ENCODE measurements around the gene TEDC2.
A peak's percentile ranks its signal among the peaks of the same experiment; 100 is the strongest.
"Not testable (repeated sequence)": the region's sequence is repeated elsewhere in the genome, so short reads cannot be mapped to it uniquely, and the experiment has no call there.

Gene TEDC2

DNA sequence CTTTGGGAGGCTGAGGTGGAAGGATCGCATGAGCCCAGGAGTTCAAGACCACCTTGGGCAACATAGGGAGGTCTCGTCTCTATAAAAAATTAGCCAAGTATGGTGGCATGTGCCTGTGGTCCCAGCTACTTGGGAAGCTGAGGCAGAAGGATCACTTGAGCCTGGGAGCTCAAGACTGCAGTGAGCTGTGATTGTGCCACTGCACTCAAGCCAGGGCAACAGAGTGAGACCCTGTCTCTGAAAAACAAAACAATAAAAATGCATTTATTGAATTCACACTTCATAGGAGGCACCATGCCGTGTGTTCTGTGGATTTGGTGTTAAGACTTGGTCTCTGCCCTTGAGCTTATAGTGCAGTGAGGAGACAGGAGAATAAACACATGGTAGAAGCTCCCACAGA lies 17.4 kb downstream of the TEDC2 start:
- no peak for DNase-seq (ENCODE audit: low read depth)

DNA sequence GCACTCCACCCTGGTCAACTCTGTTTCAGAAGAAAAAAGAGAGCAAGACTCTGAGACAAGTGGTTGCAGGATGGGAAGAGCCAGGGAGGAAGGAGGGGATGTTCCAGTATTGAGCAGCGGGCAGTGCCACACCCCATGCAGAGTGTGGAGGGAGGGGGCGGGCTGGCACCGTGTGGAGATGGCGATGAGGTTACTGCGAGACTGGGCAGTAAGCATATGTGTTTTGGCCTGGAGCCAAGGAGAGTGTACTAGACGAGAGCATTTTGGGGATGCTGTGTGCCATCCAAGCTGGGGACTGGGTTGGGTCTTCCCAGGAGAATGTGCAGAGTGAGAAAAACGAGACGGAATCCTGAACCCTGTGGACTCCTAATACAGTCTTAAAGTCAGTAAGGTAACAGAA lies 18.4 kb downstream of the TEDC2 start:
- no peak for DNase-seq (ENCODE audit: low read depth)

DNA sequence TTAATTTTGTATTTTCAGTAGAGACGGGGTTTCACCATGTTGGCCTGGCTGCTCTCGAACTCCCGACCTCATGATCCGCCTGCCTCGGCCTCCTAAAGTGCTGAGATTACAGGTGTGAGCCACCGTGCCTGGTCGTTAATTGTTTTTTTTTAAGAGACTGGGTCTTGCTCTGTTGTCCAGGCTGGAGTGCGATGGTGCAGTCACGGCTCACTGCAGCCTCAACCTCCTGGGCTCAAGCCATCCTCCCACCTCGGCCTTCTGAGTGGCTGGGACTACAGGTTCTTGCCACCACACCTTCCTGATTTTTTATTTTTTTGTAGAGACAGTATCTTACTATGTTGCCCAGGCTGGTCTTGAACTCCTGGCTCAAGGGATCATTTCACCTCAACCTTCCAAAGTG lies 20.1 kb downstream of the TEDC2 start:
- not testable (repeated sequence) for DNase-seq (ENCODE audit: low read depth)

DNA sequence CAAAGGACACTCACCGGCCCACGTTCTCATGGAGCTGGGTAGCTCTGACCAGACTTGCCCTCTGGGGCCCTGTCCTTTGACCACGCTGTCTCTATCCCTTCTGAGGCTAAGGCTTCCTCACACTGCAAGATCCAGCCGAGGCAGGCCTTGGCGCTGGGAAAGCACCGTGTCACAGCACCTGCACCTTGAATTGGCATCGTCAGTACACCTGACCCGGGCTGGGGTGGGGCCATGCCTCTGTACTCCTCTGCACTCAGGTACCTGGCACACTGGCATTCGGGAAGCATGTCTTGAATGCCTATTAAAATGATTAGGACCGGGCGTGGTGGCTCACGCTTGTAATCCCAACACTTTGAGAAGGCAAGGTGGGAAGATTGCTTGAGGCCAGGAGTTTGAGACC lies 21.0 kb downstream of the TEDC2 start:
- no peak for DNase-seq (ENCODE audit: low read depth)

DNA sequence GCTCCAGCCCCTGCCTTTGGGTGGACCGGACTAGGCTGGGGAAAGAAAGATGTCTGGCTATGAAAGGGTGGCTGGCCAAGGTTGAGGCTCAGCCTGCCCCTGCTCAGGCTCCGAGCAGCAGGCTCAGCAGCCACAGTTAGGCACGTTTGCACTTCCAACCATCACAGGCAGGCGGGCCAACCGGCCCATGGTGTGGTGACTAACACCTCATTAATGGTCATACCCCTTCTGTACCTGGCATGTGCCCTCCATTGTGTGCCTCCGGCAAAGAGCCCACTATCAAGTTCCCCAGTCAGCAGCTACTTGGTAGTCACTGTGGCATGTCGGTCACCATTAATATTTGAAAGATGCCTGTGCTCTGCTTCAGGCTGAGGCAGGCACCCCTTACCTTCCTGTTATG lies 21.8 kb downstream of the TEDC2 start:
- no peak for DNase-seq (ENCODE audit: low read depth)

DNA sequence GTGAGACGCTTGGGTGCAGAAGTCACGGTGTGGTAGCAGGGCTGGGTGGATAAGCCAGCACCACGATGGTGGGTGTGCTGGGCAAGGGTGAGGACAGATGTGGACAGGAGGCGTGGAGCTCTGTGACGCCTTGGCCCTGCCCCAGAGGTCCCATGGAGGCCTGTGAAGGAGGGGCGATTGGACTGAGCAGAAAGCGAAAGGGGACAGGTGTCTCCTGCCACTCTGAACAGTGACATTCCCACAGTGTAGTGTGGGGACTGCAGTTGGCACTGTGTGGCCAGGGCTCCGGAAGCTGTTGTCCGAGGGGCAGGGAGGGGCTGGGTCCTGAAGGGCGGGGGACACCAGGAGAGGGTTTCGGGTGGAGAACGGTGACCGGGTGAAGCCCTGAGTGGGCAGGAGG lies 22.3 kb downstream of the TEDC2 start:
- no peak for DNase-seq (ENCODE audit: low read depth)

DNA sequence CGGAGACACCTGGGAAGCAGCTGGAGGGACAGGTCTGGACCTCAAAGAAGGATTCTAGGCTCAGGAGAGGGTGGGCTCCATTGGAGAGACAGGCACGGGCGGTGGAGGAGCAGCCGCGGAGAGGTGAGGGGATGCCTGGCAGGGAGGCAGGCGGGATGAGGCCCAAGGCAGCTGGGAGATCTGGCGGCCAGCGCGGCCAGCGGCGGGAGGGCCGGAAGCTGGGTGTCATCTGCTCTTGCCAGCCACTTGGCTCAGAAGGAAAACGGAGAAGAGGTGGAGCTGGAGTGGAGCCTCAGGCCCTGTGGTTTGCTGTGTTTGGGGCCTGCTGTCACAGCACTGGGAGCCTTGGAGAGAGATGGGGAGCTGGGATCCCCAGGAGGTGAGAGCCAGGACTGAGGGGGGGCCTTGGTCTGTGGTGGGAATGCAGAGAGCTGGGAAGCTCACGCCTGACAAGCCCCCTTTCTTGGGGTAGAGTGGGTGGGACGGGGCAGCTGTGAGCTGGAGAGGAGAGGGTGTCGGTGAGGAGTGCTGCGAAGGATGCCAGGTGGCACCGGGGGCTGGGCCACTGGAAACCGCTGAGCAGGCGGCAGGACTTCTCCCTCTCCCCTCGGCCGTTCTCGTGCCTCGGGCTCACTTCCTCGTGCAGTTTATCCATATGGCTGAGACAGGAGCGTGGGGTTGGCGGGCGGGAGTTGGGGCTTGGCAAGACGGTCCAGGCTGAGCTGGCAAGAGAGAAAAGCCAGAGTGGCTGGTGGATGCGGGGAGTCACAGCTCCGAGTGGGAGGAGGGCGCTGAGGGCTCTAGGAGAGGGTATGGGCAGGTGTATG lies 23.0 kb downstream of the TEDC2 start:
- DNase-seq (ENCODE audit: low read depth) = no peak

DNA sequence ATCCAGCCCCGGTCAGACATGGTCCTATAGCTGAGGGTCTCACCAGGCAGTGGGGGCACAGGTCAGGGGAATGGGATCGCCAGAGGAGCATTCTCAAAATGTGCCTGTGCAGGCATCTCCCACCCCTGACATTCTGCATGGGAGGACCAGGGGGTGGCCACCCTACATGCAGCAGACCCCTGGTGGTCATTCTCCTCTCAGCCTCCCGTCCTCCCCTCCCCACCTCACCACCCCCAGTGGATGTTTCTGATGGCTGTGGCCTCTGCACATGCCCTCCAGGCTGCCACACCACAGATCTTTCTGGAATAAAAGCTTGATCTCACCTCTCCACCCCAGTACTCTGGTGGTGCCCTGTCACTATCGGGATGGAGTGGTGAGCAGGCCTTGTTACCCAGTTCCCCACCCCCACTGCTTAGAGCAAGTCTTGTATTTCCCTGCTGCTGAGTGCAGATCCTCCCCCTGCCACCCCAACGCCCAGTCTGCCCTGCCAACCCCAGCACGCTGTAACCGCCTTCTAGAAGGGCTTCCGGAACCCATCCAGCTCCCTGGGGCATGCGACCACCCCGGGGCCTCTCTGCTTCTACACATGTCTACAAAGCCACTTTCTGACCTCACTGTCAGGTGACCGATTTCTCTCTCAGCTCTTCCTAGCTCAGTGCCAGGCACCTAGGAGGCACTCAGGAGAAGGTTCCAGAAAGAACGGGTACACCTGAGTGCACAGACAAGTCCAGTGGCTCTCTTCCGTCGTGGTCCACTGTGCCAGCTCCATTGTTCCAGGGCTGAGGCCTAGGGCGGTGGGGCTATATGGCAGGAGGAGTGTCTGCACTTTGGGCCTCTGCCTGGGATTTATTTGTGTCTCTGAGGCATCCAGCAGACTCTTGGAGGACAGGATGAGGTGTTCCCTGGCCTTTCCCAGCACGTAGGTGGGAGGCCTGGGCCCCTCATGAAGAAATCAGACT lies 24.3 kb downstream of the TEDC2 start:
- no peak for DNase-seq (ENCODE audit: low read depth)

DNA sequence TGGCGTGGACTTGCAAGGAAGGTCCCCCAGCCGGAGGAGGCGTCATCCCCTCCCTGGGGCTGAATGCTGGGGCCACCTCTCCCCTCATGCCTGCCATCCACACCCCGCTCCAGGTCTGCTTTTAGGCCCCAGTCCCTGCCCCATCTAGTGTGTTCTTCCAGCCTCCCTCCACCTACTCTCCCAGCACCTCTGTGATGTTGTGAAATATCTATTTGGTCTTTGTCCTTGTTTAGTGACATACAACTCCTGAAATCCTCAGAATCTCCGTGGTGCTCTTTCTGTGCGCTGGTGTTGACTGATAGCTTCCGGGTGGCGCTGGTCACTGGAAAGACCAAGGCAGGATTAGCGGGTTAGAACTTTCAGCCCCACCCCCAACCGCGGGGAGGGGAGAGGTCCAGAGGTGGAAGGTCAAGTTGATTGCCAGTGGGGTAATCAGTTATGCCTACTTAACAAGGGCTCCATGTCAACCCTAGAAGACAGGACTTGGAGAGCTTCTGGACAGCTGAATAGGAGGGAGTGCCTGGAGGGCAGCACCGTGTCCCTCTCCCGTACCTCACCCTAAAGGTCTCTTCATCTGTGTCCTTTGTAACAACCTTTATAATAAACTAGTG lies 25.1 kb downstream of the TEDC2 start:
- no peak for DNase-seq (ENCODE audit: low read depth)

DNA sequence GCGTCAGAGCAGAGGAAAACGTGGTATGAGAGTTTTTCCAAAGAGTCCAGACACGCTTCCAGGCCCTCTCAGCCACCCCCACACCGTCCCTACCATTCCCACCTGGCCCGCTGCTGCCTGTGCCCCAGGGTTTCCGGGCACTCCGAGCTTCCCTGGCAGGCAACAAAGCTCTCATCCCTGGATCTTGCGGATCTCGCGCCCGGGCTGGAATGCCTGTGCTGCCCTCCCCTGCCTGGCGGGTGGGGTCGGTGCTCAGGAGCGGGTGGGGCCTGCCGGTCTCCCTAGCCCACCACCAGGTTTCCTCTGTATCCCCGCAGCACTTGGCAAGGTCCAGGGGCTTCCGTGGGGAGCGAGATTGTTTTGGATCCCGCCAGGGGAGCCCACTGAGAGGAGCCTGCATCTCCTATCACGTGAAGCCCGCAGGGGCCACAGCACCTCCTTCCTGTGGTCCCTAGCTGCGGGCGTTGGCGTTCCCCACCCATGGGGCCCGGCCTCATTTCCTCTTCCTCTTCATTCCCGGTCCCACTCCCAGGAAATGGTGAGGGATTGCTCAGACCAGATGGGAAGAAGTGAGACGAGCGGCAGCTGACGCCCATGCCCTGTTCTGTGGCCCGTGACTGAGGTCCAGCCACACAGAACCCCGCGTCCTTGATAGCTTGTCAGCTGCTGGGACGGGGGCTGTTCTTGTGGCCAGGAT lies 26.1 kb downstream of the TEDC2 start:
- DNase-seq (ENCODE audit: low read depth) = no peak

DNA sequence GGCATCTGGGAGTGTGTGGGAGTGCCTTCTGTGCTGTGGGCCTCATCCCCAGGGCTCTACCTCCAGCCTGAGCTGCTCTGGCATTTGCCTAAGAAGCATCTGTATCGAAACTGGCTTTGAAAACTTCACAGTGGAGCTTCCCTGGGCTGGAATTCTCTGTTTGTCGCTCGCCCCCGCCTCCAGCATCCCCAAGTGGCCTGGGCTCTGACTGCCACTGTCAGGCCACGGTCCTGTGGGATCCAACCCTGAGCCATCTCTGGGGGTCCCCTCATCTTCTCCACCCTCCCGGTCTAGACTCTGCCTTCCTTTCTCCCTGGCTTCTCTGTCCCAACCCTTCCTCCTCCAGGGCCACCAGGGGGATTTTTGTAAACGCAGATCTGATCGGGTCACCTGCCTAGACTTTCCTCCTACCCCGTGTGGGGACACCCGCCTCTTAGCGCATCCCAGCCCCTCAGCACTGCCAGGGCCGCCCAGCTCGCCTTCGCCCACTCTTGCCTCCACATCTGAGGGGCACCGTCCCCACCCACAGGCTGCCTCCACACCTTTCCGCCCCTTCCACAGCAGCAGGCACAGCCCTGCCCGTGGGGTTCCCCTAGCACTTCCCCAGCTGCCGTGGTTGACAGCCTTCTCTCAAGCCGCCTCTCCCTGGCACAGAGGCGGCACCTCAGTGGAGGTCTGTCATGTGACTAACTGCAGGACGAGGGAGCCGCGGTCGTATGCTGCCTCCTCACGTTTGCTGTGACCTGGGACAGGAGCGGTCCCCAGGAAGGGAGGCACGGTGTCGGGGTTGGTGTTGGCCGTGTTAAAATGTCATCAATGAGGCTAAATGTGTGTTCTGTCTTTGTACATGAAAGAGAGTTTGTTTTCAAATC lies 27.0 kb downstream of the TEDC2 start:
- DNase-seq (ENCODE audit: low read depth) = peak; percentile 70

DNA sequence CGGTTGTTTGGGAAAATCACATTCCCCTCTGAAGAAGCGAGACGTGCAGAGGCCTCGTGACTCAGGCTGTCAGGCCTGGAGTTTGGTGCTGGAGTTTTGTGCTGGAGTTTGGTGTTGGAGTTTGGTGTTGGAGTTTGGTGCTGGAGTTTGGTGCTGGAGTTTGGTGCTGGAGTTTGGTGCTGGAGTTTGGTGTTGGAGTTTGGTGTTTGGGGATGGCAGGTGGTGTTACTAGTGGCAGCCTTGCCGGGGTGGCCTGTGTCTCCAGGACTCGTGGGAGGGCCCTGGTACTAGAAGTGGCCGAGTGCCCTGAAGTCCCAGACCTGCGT lies 27.6 kb downstream of the TEDC2 start:
- no peak for DNase-seq (ENCODE audit: low read depth)

DNA sequence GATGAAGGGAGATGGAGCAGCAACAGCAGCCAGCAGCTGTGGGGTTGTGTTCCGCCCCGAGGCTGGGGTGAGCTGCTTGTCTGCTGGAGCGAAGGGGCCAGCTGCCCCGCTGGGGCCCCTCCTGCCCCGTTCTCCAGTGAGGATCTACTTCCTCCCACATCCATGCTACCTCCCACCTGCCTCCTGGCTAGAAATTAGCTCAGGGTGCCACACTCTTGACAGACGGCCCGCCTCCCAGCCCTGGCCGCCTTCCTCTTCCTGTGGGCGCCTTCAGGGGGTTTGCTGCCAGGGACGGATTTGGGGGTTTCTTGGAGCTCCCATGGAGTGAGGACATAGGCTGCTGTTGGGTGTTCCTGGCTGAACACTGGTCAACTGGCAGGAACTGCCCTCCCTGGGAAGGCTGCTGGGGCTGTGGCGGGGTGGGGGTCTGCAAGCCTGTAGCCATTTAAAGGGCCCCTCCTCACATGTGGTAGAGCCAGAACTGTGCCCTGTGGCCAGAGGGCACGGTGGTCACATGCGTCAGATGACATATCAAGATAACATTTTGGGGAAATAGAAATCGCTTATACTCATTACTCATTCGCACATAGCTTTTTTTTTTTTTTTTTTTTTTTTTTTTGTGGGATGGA lies 28.1 kb downstream of the TEDC2 start:
- no peak for DNase-seq (ENCODE audit: low read depth)

DNA sequence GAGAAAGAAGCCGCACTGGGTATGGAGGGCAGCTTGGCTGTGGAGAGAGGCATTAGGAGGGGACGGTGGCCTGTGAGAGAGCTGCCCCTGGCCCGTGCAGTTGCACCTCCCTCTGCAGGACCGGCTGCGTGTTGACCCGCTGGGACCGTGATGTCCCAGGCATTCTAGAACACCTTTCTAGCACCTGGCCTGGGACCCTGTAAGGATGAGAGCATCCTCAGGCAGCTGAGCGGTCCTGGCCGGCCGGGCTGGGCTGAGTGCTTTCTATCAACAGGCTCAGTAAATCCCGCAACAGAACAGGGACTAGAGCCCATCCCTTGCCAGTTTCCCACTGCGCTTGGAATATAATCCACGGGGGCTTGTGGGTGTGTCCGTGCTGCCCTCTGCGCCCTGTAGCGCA lies 29.7 kb downstream of the TEDC2 start:
- DNase-seq (ENCODE audit: low read depth) = no peak

DNA sequence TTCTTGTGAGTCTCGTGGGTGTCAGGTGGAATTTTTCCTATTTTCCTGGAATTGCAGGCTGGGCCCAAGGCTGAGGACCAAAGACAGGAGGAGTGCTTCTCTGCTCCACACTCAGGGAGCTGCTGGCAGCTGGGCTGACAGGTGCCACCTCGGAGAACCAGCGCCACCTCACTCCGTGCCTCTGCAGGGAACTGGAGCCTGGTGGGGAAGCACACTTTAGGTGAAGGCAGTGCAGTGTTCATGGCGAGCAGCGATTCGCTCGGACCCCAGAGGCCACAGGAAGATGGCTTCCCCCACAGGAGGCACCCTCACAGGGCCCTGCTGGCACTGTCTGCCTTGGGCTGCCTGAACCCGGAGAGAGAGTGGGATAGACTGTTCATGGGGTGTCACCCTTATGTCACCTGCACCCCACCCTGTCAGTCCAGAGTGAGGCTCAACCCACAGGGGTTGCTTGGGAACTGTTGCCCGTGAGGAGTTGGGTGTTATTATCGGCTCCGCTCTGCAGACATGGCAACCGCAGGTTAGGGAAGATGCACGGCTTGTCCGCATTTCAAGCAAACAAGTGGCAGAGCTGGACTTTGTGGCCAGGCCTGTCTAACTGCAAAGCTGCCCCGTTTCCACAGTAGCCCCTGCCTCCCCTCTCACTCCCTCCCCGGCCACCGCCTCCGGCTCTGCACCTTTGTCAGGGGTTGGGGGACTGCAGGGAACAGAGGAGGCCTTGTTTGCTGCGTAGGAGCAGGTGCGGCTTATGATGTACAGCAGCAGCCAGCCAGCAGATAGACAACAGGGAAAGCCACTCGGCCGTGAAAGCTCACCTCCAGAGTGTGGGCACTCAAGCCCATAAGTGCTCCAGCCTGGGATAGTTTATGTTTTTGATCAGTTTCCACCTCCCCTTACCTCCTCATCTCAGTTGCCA lies 30.5 kb downstream of the TEDC2 start:
- DNase-seq (ENCODE audit: low read depth) = no peak

DNA sequence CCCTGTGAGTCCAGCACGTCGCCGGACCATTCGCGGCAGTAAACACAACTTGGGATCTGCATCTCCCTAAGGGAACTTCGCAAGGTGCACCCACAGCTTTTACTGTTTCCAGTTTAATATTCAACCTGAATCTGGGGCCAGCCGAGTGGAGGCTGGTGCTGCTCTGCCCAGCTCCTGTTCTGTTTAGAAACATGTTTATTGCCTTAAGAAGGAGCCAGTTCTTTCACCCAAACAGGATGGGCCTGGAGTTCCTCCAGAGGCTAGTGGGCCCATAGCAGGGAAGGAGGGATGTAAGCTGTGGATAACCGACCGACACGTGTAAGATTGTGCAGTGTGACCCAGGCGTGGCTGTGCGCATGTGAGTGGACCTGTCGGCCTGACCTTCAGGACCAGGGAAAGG lies 32.4 kb downstream of the TEDC2 start:
- DNase-seq (ENCODE audit: low read depth) = no peak

DNA sequence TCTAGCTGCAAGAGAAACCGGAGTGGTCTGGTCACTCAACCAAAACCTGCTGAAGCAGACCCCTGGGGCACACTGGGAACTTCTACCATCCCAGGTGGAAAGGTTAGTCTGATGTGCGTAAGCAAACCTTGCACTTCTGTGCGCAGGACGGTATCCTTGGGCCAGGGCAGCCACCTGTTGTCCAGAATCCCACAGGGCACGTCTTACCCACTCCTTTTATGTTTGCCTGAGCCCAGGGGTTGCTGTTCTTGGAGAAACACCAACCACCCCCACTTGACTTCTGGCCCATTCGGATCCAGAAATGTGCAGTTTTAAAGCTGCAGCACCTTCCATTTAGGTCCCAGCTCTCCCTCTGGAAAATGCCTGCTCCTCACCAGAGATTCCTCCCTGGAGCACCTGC lies 33.7 kb downstream of the TEDC2 start:
- no peak for DNase-seq (ENCODE audit: low read depth)

DNA sequence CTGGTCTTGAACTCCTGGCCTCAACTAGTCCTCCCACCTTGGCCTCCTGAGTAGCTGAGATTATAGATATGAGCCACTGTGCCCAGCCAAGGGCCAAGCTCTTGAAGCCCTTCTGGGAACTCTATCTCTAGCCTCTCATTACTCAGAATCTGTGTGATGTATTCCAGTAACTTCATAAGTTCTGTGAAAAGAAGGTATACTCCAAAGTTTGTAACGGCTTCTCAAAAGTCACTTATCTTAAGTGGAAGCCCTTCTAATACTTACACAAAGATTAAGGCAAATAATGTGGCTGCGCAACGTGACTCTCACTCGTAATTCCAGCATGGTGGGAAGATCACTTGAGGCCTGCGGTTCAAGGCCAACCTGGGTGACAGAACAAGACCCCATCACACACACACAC lies 34.7 kb downstream of the TEDC2 start:
- DNase-seq (ENCODE audit: low read depth) = no peak

DNA sequence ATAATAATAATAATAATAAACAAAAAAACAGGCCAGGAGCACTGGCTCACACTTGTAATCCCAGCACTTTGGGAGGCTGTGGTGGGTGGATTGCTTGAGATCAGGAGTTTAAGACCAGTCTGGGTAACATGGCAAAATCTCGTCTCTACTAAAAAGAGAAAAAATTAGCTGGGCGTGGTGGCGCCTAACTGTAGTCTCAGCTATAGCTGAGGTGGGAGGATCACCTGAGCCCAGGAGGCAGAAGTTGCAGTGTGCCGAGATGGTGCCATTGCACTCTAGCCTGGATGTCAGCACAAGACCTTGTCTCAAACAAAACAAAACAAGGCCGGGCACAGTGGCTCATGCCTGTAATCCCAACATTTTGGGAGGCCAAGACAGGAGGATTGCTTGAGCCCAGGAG lies 35.1 kb downstream of the TEDC2 start:
- DNase-seq (ENCODE audit: low read depth) = no peak
